SKM-1 treated with dmso at 0.1 percent for 144 hours (cell line): Measurements from ENCODE around the gene MBD3L3.
"Not testable (repeated sequence)": the region's sequence is repeated elsewhere in the genome, so short reads cannot be mapped to it uniquely, and the experiment has no call there.

Experiments used
- DNase-seq: peaks from one replicate; lab custom pipeline; 2025; ENCODE audit not compliant: unreplicated experiment; lab: John Stamatoyannopoulos, UW

The MBD3L3 gene

DNA sequence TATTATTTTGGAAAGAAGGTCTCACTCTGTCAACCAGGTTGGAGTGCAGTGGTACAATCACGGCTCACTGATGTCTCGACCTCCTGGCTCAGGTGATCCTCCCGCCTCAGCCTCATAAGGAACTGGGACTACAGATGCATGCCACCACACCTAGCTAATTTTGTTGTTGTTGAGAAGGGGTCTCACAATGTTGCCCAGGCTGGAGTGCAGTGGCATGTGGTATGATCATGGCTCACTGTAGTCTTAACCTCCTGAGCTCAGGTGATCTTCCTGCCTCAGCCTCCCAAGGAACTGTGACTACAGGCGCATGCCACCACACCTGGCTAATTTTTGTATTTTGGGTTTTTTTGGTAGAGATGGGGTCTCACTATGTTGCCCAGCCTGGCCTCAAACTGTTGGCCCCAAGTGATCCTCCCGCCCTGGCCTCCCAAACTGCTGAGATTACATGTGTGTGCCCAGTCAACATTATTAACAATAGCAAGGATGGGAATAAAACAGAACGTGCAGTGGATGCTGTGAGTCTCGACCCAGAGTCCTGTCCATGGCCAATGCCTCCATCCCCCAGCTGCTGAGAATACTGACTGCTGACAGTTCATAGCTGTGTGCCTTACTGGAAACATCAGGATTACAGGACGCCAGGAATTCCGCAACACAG is 5.4 kb upstream of the MBD3L3 start:
- DNase-seq, result no peak

DNA sequence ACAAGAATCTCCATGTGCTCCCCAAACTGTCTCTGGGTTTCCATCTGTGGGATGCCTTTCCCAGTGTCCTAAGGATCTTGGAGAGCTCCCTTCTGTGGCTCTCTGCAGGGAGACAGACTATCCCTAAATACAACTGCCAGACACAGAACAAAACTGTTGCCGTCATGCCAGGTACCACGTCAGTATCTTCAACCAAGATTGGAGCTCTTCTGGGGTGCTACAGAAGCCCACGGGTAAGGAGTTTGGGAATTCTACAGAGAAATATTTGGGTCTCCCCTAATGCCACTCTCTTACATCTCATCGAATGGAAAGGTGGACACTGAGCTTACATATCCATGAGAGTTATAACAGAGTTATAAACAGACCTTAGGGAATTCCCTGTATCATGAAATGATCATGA is 4.9 kb upstream of the MBD3L3 start:
- DNase-seq, result no peak

DNA sequence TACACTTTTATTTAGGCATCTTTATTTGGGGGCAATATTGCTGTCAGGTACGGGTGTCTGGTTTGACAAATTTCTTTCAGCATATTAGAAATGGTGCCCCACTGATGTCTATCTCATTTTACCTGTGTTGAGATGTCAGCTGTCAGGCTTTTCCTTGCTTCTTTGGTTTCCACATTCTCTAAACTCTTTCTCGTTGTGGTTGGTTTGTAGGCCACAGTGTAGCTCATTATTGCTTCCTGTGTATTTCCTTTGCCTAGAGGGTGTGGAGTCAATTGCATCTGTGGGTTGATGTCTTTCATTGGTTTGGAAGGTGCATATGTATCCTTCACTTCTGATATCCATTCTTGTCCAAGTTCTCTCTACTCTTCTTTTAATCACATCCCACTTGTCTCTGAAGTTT is 1.5 kb upstream of the MBD3L3 start:
- not testable (repeated sequence) for DNase-seq

DNA sequence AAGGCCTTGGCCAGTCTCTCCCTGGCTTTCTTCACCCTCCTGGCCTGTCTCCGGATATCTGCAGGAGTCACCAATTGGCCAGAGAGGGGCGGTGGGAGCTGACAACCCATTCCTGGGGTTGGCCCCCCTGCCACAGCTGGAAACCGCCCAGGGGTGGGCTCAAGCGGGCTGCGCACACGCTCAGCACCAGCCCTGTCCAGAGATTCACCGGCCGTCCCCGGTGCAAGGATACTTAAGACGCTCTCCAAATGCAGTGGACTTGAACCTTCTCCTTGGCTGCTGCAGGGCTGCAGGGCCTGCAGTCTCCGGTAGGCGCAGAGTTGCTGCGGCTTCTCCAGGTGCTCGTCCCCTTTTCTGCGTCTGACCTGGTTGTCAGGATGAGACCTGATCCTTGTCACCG is 2.1 kb downstream of the MBD3L3 start:
- not testable (repeated sequence) for DNase-seq

DNA sequence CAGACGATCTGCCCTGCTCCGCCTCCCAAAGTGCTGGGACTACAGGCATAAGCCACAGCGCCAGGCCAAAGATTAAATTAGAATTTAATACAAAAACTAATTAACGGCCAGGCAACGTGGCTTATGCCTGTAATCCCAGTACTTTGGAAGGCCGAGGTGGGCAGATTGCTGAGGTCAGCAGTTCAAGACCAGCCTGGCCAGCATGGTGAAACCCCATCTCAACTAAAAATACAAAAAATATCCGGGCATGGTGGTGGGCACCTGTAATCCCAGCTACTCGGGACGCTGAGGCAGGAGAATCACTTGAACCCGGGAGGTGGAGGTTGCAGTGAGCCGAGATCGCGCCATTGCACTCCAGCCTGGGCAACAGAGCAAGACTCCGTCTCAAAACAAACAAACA is 2.8 kb downstream of the MBD3L3 start:
- not testable (repeated sequence) for DNase-seq

DNA sequence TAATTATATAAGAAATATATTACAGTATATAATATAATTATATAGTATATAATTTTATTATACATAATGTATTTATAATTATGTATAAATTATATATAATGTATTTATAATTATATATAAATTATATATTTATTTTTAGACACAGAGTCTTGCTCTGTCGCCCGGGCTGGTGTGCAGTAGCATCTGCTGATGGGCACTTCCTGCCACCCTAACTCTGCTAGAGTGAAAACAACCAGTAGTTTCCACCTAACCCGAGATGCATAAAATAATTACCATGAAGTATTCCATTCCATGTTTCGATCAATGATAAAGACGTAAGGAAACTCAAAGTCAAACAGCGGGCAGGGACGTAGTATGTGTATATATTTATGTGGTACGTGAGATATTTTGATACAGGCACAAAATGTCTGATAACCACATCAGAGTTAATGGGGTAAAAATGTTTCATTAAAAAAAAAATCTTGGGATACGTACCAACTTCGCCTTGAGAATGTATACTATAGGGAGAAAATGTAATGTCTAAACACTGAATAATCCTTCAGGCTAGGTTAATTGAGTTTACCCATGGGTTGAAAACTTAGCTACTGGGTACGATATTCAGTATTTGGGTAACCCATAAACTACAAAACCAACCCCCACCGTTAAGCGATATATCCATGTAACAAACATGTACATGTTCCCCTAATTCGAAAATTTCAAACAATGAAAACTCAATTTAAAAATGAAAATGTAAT is 3.7 kb downstream of the MBD3L3 start:
- not testable (repeated sequence) for DNase-seq

DNA sequence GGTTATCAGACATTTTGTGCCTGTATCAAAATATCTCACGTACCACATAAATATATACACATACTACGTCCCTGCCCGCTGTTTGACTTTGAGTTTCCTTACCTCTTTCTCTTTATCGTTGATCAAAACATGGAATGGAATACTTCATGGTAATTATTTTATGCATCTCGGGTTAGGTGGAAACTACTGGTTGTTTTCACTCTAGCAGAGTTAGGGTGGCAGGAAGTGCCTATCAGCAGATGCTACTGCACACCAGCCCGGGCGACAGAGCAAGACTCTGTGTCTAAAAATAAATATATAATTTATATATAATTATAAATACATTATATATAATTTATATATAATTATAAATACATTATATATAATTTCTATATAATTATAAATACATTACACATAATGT is 5.6 kb downstream of the MBD3L3 start:
- DNase-seq, result not testable (repeated sequence)

DNA sequence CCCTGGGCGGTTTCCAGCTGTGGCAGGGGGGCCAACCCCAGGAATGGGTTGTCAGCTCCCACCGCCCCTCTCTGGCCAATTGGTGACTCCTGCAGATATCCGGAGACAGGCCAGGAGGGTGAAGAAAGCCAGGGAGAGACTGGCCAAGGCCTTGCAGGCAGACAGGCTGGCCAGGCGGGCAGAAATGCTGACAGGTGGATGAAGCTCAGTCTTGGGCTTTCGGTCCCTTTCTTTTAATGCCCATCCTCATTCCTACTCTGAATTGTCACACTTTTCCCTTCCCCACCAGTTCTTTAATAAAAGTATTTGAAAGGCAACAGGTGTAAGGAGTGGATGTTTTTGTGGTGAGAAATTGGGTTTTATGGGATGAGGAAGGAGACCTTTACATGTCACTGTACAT is 7.1 kb downstream of the MBD3L3 start:
- DNase-seq, result not testable (repeated sequence)

DNA sequence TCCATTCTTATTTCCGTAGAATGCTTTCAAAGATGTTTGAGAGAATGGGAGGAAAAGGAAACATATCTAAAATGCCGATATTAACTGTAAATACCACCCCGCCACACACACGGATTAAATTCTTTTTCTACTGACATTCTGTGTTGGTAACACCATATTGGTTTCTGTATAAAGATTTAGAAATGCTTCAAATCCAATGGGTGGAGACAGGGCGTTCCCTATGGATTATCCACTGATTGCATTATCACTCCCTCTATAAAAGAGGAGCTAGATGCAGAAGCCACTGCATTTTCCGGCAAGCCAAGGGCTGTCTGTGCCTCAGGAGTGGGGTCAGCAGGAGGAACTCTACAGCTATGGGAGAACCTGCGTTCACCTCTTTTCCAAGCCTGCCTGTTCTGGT is 9.5 kb downstream of the MBD3L3 start, which contains the start of gene MBD3L2:
MBD3L2 (plus strand) TSS at position 301 of the 400 bp plus-strand sequence; CDS start at position 354, 53 bp downstream.
- DNase-seq, result not testable (repeated sequence)

DNA sequence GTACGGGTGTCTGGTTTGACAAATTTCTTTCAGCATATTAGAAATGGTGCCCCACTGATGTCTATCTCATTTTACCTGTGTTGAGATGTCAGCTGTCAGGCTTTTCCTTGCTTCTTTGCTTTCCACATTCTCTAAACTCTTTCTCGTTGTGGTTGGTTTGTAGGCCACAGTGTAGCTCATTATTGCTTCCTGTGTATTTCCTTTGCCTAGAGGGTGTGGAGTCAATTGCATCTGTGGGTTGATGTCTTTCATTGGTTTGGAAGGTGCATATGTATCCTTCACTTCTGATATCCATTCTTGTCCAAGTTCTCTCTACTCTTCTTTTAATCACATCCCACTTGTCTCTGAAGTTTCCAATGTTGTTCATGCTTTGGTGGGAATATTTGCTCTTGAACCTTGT is 16.9 kb downstream of the MBD3L3 start:
- not testable (repeated sequence) for DNase-seq

DNA sequence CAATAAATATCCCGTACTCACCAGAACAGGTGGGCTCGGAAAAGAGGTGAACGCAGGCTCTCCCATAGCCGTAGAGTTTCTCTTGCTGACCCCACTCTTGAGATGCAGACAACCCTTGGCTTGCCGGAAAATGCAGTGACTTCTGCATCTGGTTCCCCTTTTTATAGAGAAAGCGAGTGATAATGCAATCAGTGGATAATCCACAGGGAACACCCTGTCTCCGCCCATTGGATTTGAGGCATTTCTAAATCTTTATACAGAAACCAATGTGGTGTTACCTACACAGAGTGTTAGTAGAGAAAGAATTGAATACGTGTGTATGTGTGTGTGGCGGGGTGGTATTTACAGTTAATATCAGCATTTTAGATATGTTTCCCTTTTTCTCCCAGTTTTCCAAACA is 18.4 kb downstream of the MBD3L3 start, which contains the start of gene MBD3L4:
MBD3L4 (minus strand) TSS at position 101 of the 400 bp plus-strand sequence; CDS start at position 66, 35 bp downstream.
- not testable (repeated sequence) for DNase-seq

DNA sequence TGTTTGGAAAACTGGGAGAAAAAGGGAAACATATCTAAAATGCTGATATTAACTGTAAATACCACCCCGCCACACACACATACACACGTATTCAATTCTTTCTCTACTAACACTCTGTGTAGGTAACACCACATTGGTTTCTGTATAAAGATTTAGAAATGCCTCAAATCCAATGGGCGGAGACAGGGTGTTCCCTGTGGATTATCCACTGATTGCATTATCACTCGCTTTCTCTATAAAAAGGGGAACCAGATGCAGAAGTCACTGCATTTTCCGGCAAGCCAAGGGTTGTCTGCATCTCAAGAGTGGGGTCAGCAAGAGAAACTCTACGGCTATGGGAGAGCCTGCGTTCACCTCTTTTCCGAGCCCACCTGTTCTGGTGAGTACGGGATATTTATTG is 28.2 kb downstream of the MBD3L3 start, which contains the start of gene MBD3L5:
MBD3L5 (plus strand) TSS at position 301 of the 400 bp plus-strand sequence; CDS start at position 335, 34 bp downstream.
- DNase-seq, result not testable (repeated sequence)

DNA sequence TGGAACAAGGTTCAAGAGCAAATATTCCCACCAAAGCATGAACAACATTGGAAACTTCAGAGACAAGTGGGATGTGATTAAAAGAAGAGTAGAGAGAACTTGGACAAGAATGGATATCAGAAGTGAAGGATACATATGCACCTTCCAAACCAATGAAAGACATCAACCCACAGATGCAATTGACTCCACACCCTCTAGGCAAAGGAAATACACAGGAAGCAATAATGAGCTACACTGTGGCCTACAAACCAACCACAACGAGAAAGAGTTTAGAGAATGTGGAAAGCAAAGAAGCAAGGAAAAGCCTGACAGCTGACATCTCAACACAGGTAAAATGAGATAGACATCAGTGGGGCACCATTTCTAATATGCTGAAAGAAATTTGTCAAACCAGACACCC is 29.7 kb downstream of the MBD3L3 start:
- not testable (repeated sequence) for DNase-seq

DNA sequence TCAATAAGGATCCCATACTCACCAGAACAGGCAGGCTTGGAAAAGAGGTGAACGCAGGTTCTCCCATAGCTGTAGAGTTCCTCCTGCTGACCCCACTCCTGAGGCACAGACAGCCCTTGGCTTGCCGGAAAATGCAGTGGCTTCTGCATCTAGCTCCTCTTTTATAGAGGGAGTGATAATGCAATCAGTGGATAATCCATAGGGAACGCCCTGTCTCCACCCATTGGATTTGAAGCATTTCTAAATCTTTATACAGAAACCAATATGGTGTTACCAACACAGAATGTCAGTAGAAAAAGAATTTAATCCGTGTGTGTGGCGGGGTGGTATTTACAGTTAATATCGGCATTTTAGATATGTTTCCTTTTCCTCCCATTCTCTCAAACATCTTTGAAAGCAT is 37.1 kb downstream of the MBD3L3 start, which contains the start of gene MBD3L2B:
MBD3L2B (minus strand) TSS at position 101 of the 400 bp plus-strand sequence; CDS start at position 67, 34 bp downstream.
- not testable (repeated sequence) for DNase-seq

DNA sequence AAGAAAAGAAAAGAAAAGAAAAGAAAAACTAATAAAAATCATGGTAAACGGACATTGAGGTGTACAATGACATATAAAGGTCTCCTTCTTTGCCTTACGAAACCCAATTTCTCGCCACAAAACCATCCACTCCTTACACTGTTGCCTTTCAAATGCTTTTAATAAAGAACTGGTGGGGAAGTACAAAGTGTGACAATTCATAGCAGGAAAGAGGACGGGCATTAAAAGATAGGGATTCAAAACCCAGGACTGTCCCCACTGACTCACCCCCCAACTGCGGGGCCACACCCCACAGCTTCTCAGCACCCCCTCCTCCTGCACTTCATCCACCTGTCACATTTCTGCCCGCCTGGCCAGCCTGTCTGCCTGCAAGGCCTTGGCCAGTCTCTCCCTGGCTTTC is 39.6 kb downstream of the MBD3L3 start:
- no peak for DNase-seq

DNA sequence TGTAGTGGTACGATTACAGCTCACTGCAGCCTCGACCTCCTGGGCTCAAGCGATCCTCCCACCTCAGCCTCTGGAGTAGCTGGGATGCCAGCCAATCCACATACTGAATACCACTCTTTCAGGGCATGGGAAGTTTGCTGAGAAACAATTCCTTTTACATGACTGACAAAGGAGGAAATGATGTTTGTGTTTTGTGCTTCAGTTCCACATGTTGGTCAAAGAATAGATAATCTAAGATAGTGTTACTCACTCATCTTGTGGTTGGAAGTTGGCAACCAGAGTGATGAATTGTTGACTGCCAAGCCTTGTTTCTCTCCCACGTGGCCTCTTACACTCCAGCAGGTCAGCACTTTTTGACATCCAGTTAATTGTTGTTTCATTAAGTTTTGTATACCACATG is 44.8 kb downstream of the MBD3L3 start:
- DNase-seq, result no peak

DNA sequence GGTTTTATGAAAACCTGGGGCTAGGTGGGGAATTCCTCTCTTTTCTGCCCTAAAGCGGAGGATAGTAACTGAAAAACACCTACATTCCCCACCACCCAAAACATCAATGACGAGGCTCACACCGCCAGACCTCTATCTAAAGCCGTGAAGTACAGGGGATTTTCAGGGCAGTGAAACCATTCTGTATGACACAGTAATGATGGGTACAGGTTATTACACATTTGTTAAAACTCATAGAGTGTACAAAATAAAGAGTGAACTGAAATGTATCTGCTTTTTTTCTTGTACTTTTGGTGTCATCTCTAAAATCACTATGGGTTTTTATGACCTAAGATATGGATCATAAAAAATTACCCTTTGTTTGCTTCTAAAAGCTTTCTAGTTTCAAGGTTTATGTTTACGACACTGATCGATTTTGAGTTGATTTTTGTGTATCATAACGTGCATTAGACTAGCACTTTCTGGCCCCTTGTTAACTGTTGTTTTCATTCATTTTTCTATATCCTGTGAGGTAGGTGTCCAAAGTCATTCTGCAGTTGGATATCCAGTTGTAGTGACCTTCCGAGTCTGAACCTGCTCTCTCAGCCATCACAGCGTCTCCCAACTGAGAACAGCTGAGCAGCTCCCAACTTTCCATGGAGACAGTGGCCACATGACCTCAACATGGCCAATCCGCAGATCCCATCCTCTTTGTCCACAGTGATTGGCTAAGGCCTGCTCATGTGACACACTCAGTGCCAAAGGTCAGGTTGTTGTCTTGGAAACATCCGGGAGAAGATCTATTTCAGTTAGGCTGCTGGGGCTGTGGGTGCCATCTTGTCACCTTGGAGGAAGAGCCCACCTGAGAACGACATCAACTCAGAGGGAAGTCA is 47.5 kb downstream of the MBD3L3 start:
- no peak for DNase-seq

DNA sequence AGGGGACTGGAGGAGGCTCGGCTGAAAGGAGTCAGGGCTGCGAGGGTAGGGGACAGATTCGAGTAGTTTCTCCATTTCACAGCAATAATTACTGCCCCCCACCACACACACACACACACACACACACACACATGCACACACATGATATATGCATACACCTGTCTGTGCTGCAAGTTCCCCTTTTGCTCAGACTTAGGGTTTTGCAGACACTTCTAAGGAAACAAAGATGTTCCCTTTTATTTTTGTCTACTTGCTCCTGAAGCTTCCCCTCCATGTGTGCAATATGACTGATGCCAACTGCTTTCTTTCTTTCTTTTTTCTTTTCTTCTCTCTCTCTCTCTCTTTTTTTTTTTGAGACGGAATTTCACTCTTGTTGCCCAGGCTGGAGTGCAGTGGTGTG is 50.6 kb downstream of the MBD3L3 start:
- peak; percentile 12 for DNase-seq
